ENCODE data around the gene PAK5.

PAK5 gene

GRCh38 chr20:9775176-9775575, 63.7 kb downstream of the PAK5 start:
- no peak for DNase-seq

GRCh38 chr20:9769954-9770353, 68.9 kb downstream of the PAK5 start:
- DNase-seq: no peak

- no peak for DNase-seq
Observed at GRCh38 chr20:9761476-9761875, 77.4 kb downstream of the PAK5 start.

- no peak for DNase-seq
Observed at GRCh38 chr20:9759392-9759791, 79.5 kb downstream of the PAK5 start.

- DNase-seq: no peak
Observed at GRCh38 chr20:9758752-9759151, 80.1 kb downstream of the PAK5 start.

GRCh38 chr20:9756660-9757059, 82.2 kb downstream of the PAK5 start:
- no peak for DNase-seq

GRCh38 chr20:9755301-9755700, 83.6 kb downstream of the PAK5 start:
- no peak for DNase-seq

- DNase-seq: no peak
Observed at GRCh38 chr20:9744551-9744950, 94.3 kb downstream of the PAK5 start.

GRCh38 chr20:9743871-9744270, 95.0 kb downstream of the PAK5 start:
- DNase-seq: no peak

GRCh38 chr20:9742821-9743220, 96.1 kb downstream of the PAK5 start:
- DNase-seq: no peak

- no peak for DNase-seq
Observed at GRCh38 chr20:9741996-9742395, 96.9 kb downstream of the PAK5 start.

GRCh38 chr20:9740486-9740885, 98.4 kb downstream of the PAK5 start:
- DNase-seq: no peak

- no peak for DNase-seq
Observed at GRCh38 chr20:9739991-9740390, 98.9 kb downstream of the PAK5 start.

- DNase-seq: peak; percentile 1 to 7
Observed at GRCh38 chr20:9736373-9736772, 102.5 kb downstream of the PAK5 start.

GRCh38 chr20:9723501-9724202, 115.2 kb downstream of the PAK5 start:
- no peak for DNase-seq

GRCh38 chr20:9711872-9712271, 127.0 kb downstream of the PAK5 start:
- no peak for DNase-seq

GRCh38 chr20:9710685-9711084, 128.2 kb downstream of the PAK5 start:
- no peak for DNase-seq

- DNase-seq: no peak
Observed at GRCh38 chr20:9705722-9706476, 133.0 kb downstream of the PAK5 start.

GRCh38 chr20:9699181-9699580, 139.7 kb downstream of the PAK5 start:
- DNase-seq: no peak

- no peak for DNase-seq
Observed at GRCh38 chr20:9689041-9689440, 149.8 kb downstream of the PAK5 start.

- DNase-seq: no peak
Observed at GRCh38 chr20:9686866-9687265, 152.0 kb downstream of the PAK5 start.

GRCh38 chr20:9686455-9686854, 152.4 kb downstream of the PAK5 start:
- no peak for DNase-seq

- no peak for DNase-seq
Observed at GRCh38 chr20:9686001-9686400, 152.9 kb downstream of the PAK5 start.

GRCh38 chr20:9685011-9685410, 153.9 kb downstream of the PAK5 start:
- DNase-seq: no peak
